ENCODE measurements around the gene SOHLH2.

SOHLH2 gene

DNA sequence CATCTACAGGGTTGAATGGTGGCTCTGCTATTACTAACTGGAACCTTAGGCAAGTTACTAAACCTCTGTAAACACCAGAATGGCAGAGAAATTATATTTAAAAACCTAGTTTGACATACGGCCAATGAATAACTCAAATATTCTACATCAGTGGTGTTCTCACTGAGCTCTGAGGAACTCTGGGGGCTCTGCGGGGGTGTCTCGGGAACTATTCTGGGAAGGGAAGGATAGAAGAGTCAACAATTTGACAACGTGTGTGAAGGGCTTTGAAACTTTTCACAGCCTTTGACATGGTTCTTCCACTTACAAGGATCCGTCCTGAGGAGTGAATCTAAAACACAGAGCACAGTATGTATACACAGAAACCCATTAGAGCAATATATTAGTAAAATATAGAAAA, 38.7 kb downstream of the SOHLH2 start:
- Histone ChIP-seq H4K8ac (ENCODE audit: low read length) (no peak overlapping the region), H3K18ac (ENCODE audit: low read depth in 1 of 2, low read length in 2 of 2) (no peak overlapping the region), H3K4me1 (ENCODE audit: control insufficient read depth, insufficient read depth, low read depth, low read length) (no peaks in the 10 kb centered on the region), H3K4me2 (ENCODE audit: low read length, poor library complexity, severe bottlenecking) (no peak overlapping the region), H3K36me3 (ENCODE audit: control insufficient read depth in 1 of 2, insufficient read depth in 2 of 2, low read depth in 1 of 2, low read length in 2 of 2) (no peaks in the 10 kb centered on the region), H3K9me3 (ENCODE audit: control insufficient read depth, low read length) (no peaks in the 10 kb centered on the region), H3K27me3 (ENCODE audit: control insufficient read depth in 1 of 2, insufficient read depth in 1 of 2, low read length in 2 of 2) (peaks cover 0 to 3% of the 10 kb centered on the region in 2 experiments), H3K23ac (ENCODE audit: low read length in 2 of 2) (no peak overlapping the region), H2BK15ac (ENCODE audit: low read depth, poor library complexity, severe bottlenecking) (no peak overlapping the region), H3K4me3 (ENCODE audit: insufficient read depth in 1 of 2, low read depth in 1 of 2, low read length in 2 of 2) (no peak overlapping the region), H3K9ac (ENCODE audit: low read length) (no peak overlapping the region), H2BK12ac (ENCODE audit: low read length in 2 of 2) (no peak overlapping the region), H3K4ac (ENCODE audit: low read depth in 1 of 2, low read length in 2 of 2) (no peak overlapping the region), H2BK120ac (ENCODE audit: low read depth, low read length) (no peak overlapping the region), H2AFZ (ENCODE audit: low read depth, low read length) (no peak overlapping the region), H3K27ac (ENCODE audit: low read length, poor library complexity, severe bottlenecking) (no peak overlapping the region), H3K14ac (ENCODE audit: low read length in 2 of 2) (no peak overlapping the region), H4K91ac (ENCODE audit: low read length) (no peak overlapping the region), H2AK5ac (ENCODE audit: low read length, severe bottlenecking) (no peak overlapping the region), H3K79me1 (replicated peaks; ENCODE audit: low read length, poor library complexity, severe bottlenecking) (no peaks in the 10 kb centered on the region), H2BK5ac (ENCODE audit: low read depth, low read length, poor library complexity, severe bottlenecking) (no peak overlapping the region)
- 83% methylated on average over 3 of the region's 5 CpGs for WGBS
- no peak for DNase-seq

DNA sequence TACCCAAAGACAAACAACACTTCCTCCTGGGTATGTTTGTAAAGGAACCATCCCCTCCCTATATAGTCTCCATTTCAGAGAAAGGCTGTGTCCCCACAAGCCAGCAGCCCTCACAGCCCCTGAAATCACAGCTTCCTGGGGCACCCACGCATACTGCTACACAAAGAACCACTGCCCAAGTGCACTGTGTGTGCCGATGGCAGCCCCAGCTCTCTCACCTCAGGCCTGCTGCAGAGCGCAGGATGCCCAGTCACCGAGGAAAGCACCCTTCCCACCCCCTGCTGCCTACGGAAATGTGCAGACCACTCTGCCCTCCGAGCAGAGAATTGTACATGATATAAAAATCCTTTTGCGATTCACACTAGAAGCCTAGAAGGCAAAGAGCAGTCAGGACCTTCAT, 39.4 kb downstream of the SOHLH2 start:
- no peaks in the 10 kb centered on the region for H3K36me3 ChIP-seq (ENCODE audit: control insufficient read depth in 1 of 2, insufficient read depth in 2 of 2, low read depth in 1 of 2, low read length in 2 of 2)
- H3K4me1 ChIP-seq (ENCODE audit: control insufficient read depth, insufficient read depth, low read depth, low read length): no peaks in the 10 kb centered on the region
- no peak overlapping the region for H2BK5ac ChIP-seq (ENCODE audit: low read depth, low read length, poor library complexity, severe bottlenecking)
- H3K4me3 ChIP-seq (ENCODE audit: insufficient read depth in 1 of 2, low read depth in 1 of 2, low read length in 2 of 2): no peak overlapping the region
- no peaks in the 10 kb centered on the region for H3K79me1 ChIP-seq (replicated peaks; ENCODE audit: low read length, poor library complexity, severe bottlenecking)
- H3K27me3 ChIP-seq (ENCODE audit: control insufficient read depth in 1 of 2, insufficient read depth in 1 of 2, low read length in 2 of 2): peaks cover 0 to 8% of the 10 kb centered on the region in 2 experiments
- H2BK12ac ChIP-seq (ENCODE audit: low read length in 2 of 2): no peak overlapping the region
- no peak overlapping the region for H3K4ac ChIP-seq (ENCODE audit: low read depth in 1 of 2, low read length in 2 of 2)
- no peak overlapping the region for H3K4me2 ChIP-seq (ENCODE audit: low read length, poor library complexity, severe bottlenecking)
- H3K9ac ChIP-seq (ENCODE audit: low read length): no peak overlapping the region
- WGBS: 72% methylated on average over 7 of the region's 7 CpGs
- no peak overlapping the region for H3K23ac ChIP-seq (ENCODE audit: low read length in 2 of 2)
- H3K27ac ChIP-seq (ENCODE audit: low read length, poor library complexity, severe bottlenecking): no peak overlapping the region
- H2AFZ ChIP-seq (ENCODE audit: low read depth, low read length): no peak overlapping the region
- H3K9me3 ChIP-seq (ENCODE audit: control insufficient read depth, low read length): no peaks in the 10 kb centered on the region
- DNase-seq: no peak
- H3K18ac ChIP-seq (ENCODE audit: low read depth in 1 of 2, low read length in 2 of 2): no peak overlapping the region
- H3K14ac ChIP-seq (ENCODE audit: low read length in 2 of 2): no peak overlapping the region
- H4K91ac ChIP-seq (ENCODE audit: low read length): no peak overlapping the region
- H2BK120ac ChIP-seq (ENCODE audit: low read depth, low read length): no peak overlapping the region
- no peak overlapping the region for H2BK15ac ChIP-seq (ENCODE audit: low read depth, poor library complexity, severe bottlenecking)
- H4K8ac ChIP-seq (ENCODE audit: low read length): no peak overlapping the region
- no peak overlapping the region for H2AK5ac ChIP-seq (ENCODE audit: low read length, severe bottlenecking)

DNA sequence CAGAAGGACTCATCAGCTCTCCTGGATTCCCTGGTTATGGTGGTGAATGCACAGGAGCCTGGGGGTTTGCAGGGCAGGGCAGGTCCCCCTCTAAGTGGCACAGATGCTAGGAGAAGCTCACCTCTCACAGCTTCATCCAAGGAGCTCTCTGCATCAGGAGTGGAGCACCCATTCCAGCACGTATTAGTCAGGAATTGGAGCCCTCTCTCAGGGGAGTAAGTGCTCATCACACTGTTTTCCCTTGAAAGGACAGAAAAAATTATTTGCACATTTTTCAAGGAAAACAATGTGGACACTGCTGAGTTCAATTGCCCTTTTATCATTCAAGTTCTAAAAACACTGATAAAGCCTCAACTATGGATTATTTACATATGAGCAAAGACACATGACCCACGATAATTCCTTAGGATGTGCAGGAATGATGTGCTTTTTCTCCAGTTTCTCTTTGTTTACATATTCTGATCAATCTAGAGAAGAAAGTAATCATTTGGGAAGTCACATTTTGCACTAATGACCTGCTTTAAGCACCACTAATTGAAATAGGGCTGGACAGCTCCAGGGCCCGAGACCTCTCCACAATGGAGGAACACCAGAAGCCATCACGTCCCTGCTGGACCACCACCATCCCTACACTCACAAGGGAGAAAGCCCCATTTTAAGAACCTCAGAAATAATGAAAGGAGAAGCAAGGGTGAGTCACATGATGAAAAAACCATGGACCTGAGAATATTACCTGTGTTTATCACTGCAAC, 40.6 kb downstream of the SOHLH2 start:
- H3K4me2 ChIP-seq (ENCODE audit: low read length, poor library complexity, severe bottlenecking): no peak overlapping the region
- H2BK15ac ChIP-seq (ENCODE audit: low read depth, poor library complexity, severe bottlenecking): no peak overlapping the region
- no peak overlapping the region for H2BK120ac ChIP-seq (ENCODE audit: low read depth, low read length)
- 68% methylated on average over 2 of the region's 4 CpGs for WGBS
- no peak overlapping the region for H3K14ac ChIP-seq (ENCODE audit: low read length in 2 of 2)
- H3K36me3 ChIP-seq (ENCODE audit: control insufficient read depth in 1 of 2, insufficient read depth in 2 of 2, low read depth in 1 of 2, low read length in 2 of 2): no peaks in the 10 kb centered on the region
- no peak overlapping the region for H3K27ac ChIP-seq (ENCODE audit: low read length, poor library complexity, severe bottlenecking)
- no peaks in the 10 kb centered on the region for H3K9me3 ChIP-seq (ENCODE audit: control insufficient read depth, low read length)
- H3K23ac ChIP-seq (ENCODE audit: low read length in 2 of 2): no peak overlapping the region
- no peak overlapping the region for H3K18ac ChIP-seq (ENCODE audit: low read depth in 1 of 2, low read length in 2 of 2)
- no peak overlapping the region for H2AK5ac ChIP-seq (ENCODE audit: low read length, severe bottlenecking)
- H3K4me1 ChIP-seq (ENCODE audit: control insufficient read depth, insufficient read depth, low read depth, low read length): no peaks in the 10 kb centered on the region
- H3K79me1 ChIP-seq (replicated peaks; ENCODE audit: low read length, poor library complexity, severe bottlenecking): no peaks in the 10 kb centered on the region
- H4K91ac ChIP-seq (ENCODE audit: low read length): no peak overlapping the region
- H3K4me3 ChIP-seq (ENCODE audit: insufficient read depth in 1 of 2, low read depth in 1 of 2, low read length in 2 of 2): no peak overlapping the region
- H2BK5ac ChIP-seq (ENCODE audit: low read depth, low read length, poor library complexity, severe bottlenecking): no peak overlapping the region
- no peak overlapping the region for H4K8ac ChIP-seq (ENCODE audit: low read length)
- H3K9ac ChIP-seq (ENCODE audit: low read length): no peak overlapping the region
- H3K27me3 ChIP-seq (ENCODE audit: control insufficient read depth in 1 of 2, insufficient read depth in 1 of 2, low read length in 2 of 2): peaks cover 0 to 12% of the 10 kb centered on the region in 2 experiments
- no peak overlapping the region for H2BK12ac ChIP-seq (ENCODE audit: low read length in 2 of 2)
- no peak overlapping the region for H3K4ac ChIP-seq (ENCODE audit: low read depth in 1 of 2, low read length in 2 of 2)
- no peak overlapping the region for H2AFZ ChIP-seq (ENCODE audit: low read depth, low read length)
- no peak for DNase-seq

DNA sequence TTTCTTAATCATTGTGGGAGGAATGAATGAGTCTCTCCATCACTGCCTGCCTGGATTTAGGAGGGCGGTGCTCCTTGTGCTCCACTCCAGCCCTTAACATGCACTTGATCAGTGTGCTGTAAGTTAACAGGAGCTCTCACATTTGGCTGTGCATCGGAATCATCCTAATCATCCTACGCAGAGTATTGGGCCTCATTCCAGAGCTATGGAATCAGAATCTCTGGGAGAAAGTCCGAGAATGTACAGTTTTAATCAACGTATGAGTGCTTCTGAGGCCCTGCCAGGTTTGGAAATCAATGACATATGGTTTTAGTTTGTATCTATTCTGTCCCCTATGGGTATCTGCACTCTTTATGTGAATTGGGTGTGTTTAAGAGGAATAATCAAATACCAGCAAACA, 48.3 kb downstream of the SOHLH2 start:
- Histone ChIP-seq H3K27ac (ENCODE audit: low read length, poor library complexity, severe bottlenecking) (no peak overlapping the region), H2BK15ac (ENCODE audit: low read depth, poor library complexity, severe bottlenecking) (no peak overlapping the region), H2BK120ac (ENCODE audit: low read depth, low read length) (no peak overlapping the region), H3K27me3 (ENCODE audit: control insufficient read depth in 1 of 2, insufficient read depth in 1 of 2, low read length in 2 of 2) (peaks cover 0 to 17% of the 10 kb centered on the region in 2 experiments), H4K8ac (ENCODE audit: low read length) (no peak overlapping the region), H3K9ac (ENCODE audit: low read length) (no peak overlapping the region), H3K14ac (ENCODE audit: low read length in 2 of 2) (no peak overlapping the region), H2BK5ac (ENCODE audit: low read depth, low read length, poor library complexity, severe bottlenecking) (no peak overlapping the region), H3K18ac (ENCODE audit: low read depth in 1 of 2, low read length in 2 of 2) (no peak overlapping the region), H3K4me2 (ENCODE audit: low read length, poor library complexity, severe bottlenecking) (no peak overlapping the region), H4K91ac (ENCODE audit: low read length) (no peak overlapping the region), H3K4me3 (ENCODE audit: insufficient read depth in 1 of 2, low read depth in 1 of 2, low read length in 2 of 2) (no peak overlapping the region), H3K23ac (ENCODE audit: low read length in 2 of 2) (no peak overlapping the region), H2BK12ac (ENCODE audit: low read length in 2 of 2) (no peak overlapping the region), H3K4me1 (ENCODE audit: control insufficient read depth, insufficient read depth, low read depth, low read length) (peaks cover 2% of the 10 kb centered on the region), H3K9me3 (ENCODE audit: control insufficient read depth, low read length) (no peaks in the 10 kb centered on the region), H2AFZ (ENCODE audit: low read depth, low read length) (no peak overlapping the region), H3K4ac (ENCODE audit: low read depth in 1 of 2, low read length in 2 of 2) (no peak overlapping the region), H3K36me3 (ENCODE audit: control insufficient read depth in 1 of 2, insufficient read depth in 2 of 2, low read depth in 1 of 2, low read length in 2 of 2) (no peaks in the 10 kb centered on the region), H3K79me1 (replicated peaks; ENCODE audit: low read length, poor library complexity, severe bottlenecking) (no peaks in the 10 kb centered on the region), H2AK5ac (ENCODE audit: low read length, severe bottlenecking) (no peak overlapping the region)
- WGBS: 74% methylated on average over 5 of the region's 5 CpGs
- no peak for DNase-seq

Measured in mesenchymal stem cell (in vitro differentiated cells and primary cell).